HUES6 (cell line): Measurements from ENCODE around the gene SNRNP27.

Source experiments
- H3K27ac ChIP-seq: 2 replicates; pipeline ENCODE4 v1.7.0; 2013; ENCODE audit warnings: low read depth, mild to moderate bottlenecking, low read length, inconsistent platforms
- H3K27me3 ChIP-seq: 2 replicates; pipeline ENCODE4 v1.6.1; 2013; ENCODE audit warnings: low read length; ENCODE audit not compliant: control insufficient read depth, insufficient read depth
- H3K36me3 ChIP-seq: 2 replicates; pipeline ENCODE4 v1.6.1; 2013; ENCODE audit warnings: low read length; ENCODE audit not compliant: control insufficient read depth, insufficient read depth
- H3K4me1 ChIP-seq: 2 replicates; pipeline ENCODE4 v1.6.1; 2013; ENCODE audit warnings: low read length; ENCODE audit not compliant: control insufficient read depth, insufficient read depth
- H3K4me3 ChIP-seq: 2 replicates; pipeline ENCODE4 v1.5.1; 2013; ENCODE audit warnings: low read depth, low read length
- H3K9ac ChIP-seq: one replicate; pipeline ENCODE4 v1.6.1; 2013; ENCODE audit warnings: mild to moderate bottlenecking, low read length
- H3K9me3 ChIP-seq: 2 replicates; pipeline ENCODE4 v1.6.1; 2013; ENCODE audit warnings: low read depth, low read length; ENCODE audit not compliant: control insufficient read depth, insufficient read depth

Gene SNRNP27, protein sequence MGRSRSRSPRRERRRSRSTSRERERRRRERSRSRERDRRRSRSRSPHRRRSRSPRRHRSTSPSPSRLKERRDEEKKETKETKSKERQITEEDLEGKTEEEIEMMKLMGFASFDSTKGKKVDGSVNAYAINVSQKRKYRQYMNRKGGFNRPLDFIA

GRCh38 chr2:69893684-69894551 lies at the start of gene SNRNP27:
SNRNP27 (plus strand) TSS chr2:69893956; CDS start chr2:69893985, 29 bp downstream.
- Histone ChIP-seq H3K4me1 (no peaks in the 10 kb centered on the region), H3K27ac (peak within 1 kb of the TSS; percentile 82), H3K9ac (peak within 1 kb of the TSS; percentile 83), H3K27me3 (no peaks in the 10 kb centered on the region), H3K9me3 (peaks cover 4% of the 10 kb centered on the region; the same call in 1 of the 2 replicates), H3K4me3 (peak within 1 kb of the TSS; percentile 93), H3K36me3 (peaks cover 31% of the 10 kb centered on the region)

GRCh38 chr2:69843993-69844392 lies 49.8 kb upstream of the SNRNP27 start:
- H3K9ac ChIP-seq, result no peak overlapping the region
- H3K27ac ChIP-seq, result no peak overlapping the region
- peaks cover 73% of the 10 kb centered on the region for H3K36me3 ChIP-seq
- H3K4me3 ChIP-seq, result no peak overlapping the region
- H3K9me3 ChIP-seq, result no peaks in the 10 kb centered on the region
- H3K4me1 ChIP-seq, result no peaks in the 10 kb centered on the region
- no peaks in the 10 kb centered on the region for H3K27me3 ChIP-seq

DNA sequence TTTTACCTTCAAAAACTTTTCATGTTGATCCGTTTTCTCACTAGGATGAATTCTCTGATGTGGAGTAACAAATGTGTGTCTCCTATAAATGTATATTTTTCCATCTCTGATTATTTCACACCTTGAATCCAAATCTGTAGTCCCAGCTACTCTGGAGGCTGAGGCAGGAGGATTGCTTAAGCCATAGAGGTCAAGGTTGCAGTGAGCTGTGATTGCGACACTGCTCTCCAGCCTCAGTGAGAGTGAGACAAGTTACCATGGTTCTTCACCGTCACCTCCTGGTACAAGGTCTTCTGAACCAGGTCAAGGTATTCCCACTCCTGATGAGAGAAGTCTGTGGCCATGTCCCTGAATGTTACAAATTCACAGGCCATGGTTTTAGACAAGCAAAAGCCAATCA lies 49.2 kb upstream of the SNRNP27 start:
- Histone ChIP-seq H3K9ac (no peak overlapping the region), H3K27me3 (no peaks in the 10 kb centered on the region), H3K4me1 (no peaks in the 10 kb centered on the region), H3K27ac (no peak overlapping the region), H3K36me3 (peaks cover 71% of the 10 kb centered on the region), H3K9me3 (no peaks in the 10 kb centered on the region), H3K4me3 (no peak overlapping the region)

DNA sequence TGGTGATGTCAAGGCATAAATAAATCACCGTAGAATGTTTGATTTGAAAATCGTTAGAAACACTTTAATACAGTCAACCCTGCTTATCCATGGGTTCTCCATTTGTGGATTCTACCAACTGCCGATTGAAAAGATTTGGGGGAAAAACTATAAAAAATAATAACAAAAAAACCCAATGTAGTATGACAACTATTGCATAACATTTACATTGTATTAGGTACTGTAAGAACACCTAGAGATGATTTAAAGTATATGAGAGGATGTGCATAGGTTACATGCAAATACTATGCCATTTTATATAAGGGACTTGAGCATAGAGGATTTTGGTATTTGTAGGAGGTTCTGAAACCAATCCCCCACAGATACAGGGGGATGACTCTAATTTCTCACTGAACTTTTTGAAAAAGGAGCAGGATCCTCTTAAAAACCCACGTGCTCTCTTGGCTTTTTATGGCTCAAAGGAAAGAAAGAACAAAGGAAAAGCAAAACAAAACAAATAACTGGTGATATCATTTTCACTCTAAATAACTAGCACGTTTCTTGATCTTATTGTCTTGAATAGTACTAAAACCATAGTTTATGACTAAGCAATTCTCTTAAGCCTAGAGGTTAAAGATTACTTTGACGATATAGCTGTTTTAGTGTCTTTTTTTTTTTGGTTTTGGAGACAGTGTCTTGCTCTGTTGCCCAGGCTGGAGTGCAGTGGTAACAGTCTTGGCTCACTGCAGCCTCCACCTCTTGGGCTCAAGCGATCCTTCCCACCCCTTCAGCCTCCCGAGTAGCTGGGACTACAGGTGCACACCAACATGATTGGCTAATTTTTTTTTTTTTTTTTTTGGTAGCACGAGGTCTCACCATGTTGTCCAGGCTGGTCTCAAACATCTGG lies 47.3 kb upstream of the SNRNP27 start:
- no peaks in the 10 kb centered on the region for H3K4me1 ChIP-seq
- no peak overlapping the region for H3K9ac ChIP-seq
- H3K9me3 ChIP-seq, result no peaks in the 10 kb centered on the region
- H3K27me3 ChIP-seq, result no peaks in the 10 kb centered on the region
- peaks cover 71% of the 10 kb centered on the region for H3K36me3 ChIP-seq
- H3K4me3 ChIP-seq, result no peak overlapping the region
- H3K27ac ChIP-seq, result no peak overlapping the region

- Histone ChIP-seq H3K9me3 (no peaks in the 10 kb centered on the region), H3K4me3 (no peak overlapping the region), H3K4me1 (no peaks in the 10 kb centered on the region), H3K9ac (no peak overlapping the region), H3K27ac (no peak overlapping the region), H3K36me3 (peaks cover 74% of the 10 kb centered on the region), H3K27me3 (no peaks in the 10 kb centered on the region)
Observed at GRCh38 chr2:69847068-69847828, 46.5 kb upstream of the SNRNP27 start.

- no peaks in the 10 kb centered on the region for H3K9me3 ChIP-seq
- H3K27me3 ChIP-seq, result no peaks in the 10 kb centered on the region
- H3K9ac ChIP-seq, result no peak overlapping the region
- H3K27ac ChIP-seq, result 0 out of 2 replicates have a peak overlapping the region, but pooled peaks have one; percentile 7
- H3K36me3 ChIP-seq, result peaks cover 80% of the 10 kb centered on the region
- no peak overlapping the region for H3K4me3 ChIP-seq
- H3K4me1 ChIP-seq, result no peaks in the 10 kb centered on the region
Observed at GRCh38 chr2:69848186-69848790, 45.5 kb upstream of the SNRNP27 start.

GRCh38 chr2:69858261-69858660 lies 35.5 kb upstream of the SNRNP27 start:
- no peaks in the 10 kb centered on the region for H3K27me3 ChIP-seq
- no peaks in the 10 kb centered on the region for H3K4me1 ChIP-seq
- peaks cover 39% of the 10 kb centered on the region for H3K36me3 ChIP-seq
- H3K9me3 ChIP-seq, result no peaks in the 10 kb centered on the region
- no peak overlapping the region for H3K27ac ChIP-seq
- no peak overlapping the region for H3K9ac ChIP-seq
- H3K4me3 ChIP-seq, result no peak overlapping the region

GRCh38 chr2:69863298-69863697 lies 30.5 kb upstream of the SNRNP27 start:
- Histone ChIP-seq H3K9me3 (no peaks in the 10 kb centered on the region), H3K36me3 (peaks cover 60% of the 10 kb centered on the region)

GRCh38 chr2:69888451-69888850 lies 5.3 kb upstream of the SNRNP27 start:
- Histone ChIP-seq H3K9ac (no peak overlapping the region), H3K9me3 (peaks cover 4% of the 10 kb centered on the region; the same call in 1 of the 2 replicates), H3K4me3 (no peak overlapping the region), H3K27me3 (no peaks in the 10 kb centered on the region), H3K4me1 (no peaks in the 10 kb centered on the region), H3K36me3 (no peaks in the 10 kb centered on the region), H3K27ac (no peak overlapping the region)

More at GRCh38 chr2:69863298-69863697, 30.5 kb upstream of the SNRNP27 start:
- H3K9ac ChIP-seq, result no peak overlapping the region
- H3K4me1 ChIP-seq, result no peaks in the 10 kb centered on the region
- no peak overlapping the region for H3K27ac ChIP-seq
- H3K27me3 ChIP-seq, result no peaks in the 10 kb centered on the region
- H3K4me3 ChIP-seq, result no peak overlapping the region

- Histone ChIP-seq H3K4me3 (no peak overlapping the region), H3K9me3 (peaks cover 4% of the 10 kb centered on the region; the same call in 1 of the 2 replicates), H3K4me1 (no peaks in the 10 kb centered on the region), H3K27ac (no peak overlapping the region), H3K9ac (no peak overlapping the region), H3K36me3 (no peaks in the 10 kb centered on the region), H3K27me3 (no peaks in the 10 kb centered on the region)
Observed at GRCh38 chr2:69889302-69889701, 4.5 kb upstream of the SNRNP27 start.
